Fibroblast of lung (primary cell): ENCODE measurements around the gene PAFAH1B1. TPM values are rescaled to one million over a fixed set of nuclear protein-coding genes. Genes with fewer than 3 reads are reported as not detected.
"Not testable (repeated sequence)": the region's sequence is repeated elsewhere in the genome, so short reads cannot be mapped to it uniquely, and the experiment has no call there.

Source experiments
- DNase-seq, 2 donors: peaks; one replicate each; pipeline versions ENCODE4 v3.0.0 to v3.0.0-alpha.2; 2010; ENCODE audit warnings: low read depth in 2 of 2
- H2AFZ ChIP-seq: 2 replicates; pipeline ENCODE4 v1.5.1; 2012; ENCODE audit warnings: low read length, control low read depth, inconsistent platforms
- H3K27ac ChIP-seq: 2 replicates; pipeline ENCODE4 v1.5.1; 2011; ENCODE audit warnings: low read length, control low read depth; ENCODE audit not compliant: insufficient read depth
- H3K27me3 ChIP-seq: 2 replicates; pipeline ENCODE4 v1.5.1; 2011; ENCODE audit warnings: mild to moderate bottlenecking, low read length; ENCODE audit not compliant: control insufficient read depth, insufficient read depth
- H3K36me3 ChIP-seq: 2 replicates; pipeline ENCODE4 v1.5.1; 2011; ENCODE audit warnings: low read length; ENCODE audit not compliant: control insufficient read depth, insufficient read depth
- H3K4me1 ChIP-seq: 2 replicates; pipeline ENCODE4 v1.5.1; 2011; ENCODE audit warnings: low read length; ENCODE audit not compliant: control insufficient read depth, insufficient read depth; ENCODE audit errors: extremely low read depth
- H3K4me2 ChIP-seq: 2 replicates; pipeline ENCODE4 v1.5.1; 2011; ENCODE audit warnings: low read length, control low read depth; ENCODE audit not compliant: insufficient read depth; ENCODE audit errors: extremely low read depth
- H3K4me3 ChIP-seq, 4 experiments: fragments of 200-600 bp in 1 of 4; sonication (generic) in 1 of 4; replicated peaks in 1 of 4; 2 replicates each; pipeline ENCODE4 v1.5.1; 2011 to 2016; ENCODE audit warnings: low read length in 4 of 4, low read depth in 3 of 4, mild to moderate bottlenecking in 3 of 4, control low read depth in 2 of 4, inconsistent platforms in 1 of 4, mixed read lengths in 1 of 4; ENCODE audit not compliant: insufficient read depth in 1 of 4; ENCODE audit errors: control extremely low read depth in 1 of 4
- H3K79me2 ChIP-seq: 2 replicates; pipeline ENCODE4 v1.5.1; 2012; ENCODE audit warnings: mild to moderate bottlenecking, low read length, inconsistent platforms; ENCODE audit not compliant: control insufficient read depth, insufficient read depth
- H3K9ac ChIP-seq: 2 replicates; pipeline ENCODE4 v1.5.1; 2011; ENCODE audit warnings: mild to moderate bottlenecking, low read length, control low read depth; ENCODE audit not compliant: insufficient read depth
- H3K9me3 ChIP-seq: 2 replicates; pipeline ENCODE4 v1.5.1; 2012; ENCODE audit warnings: low read depth, low read length; ENCODE audit not compliant: control insufficient read depth, insufficient read depth
- H4K20me1 ChIP-seq: 2 replicates; pipeline ENCODE4 v1.5.1; 2011; ENCODE audit warnings: low read length; ENCODE audit not compliant: control insufficient read depth, insufficient read depth; ENCODE audit errors: extremely low read depth
- CTCF ChIP-seq, 2 donors: IDR thresholded peaks in 1 of 2; conservative IDR thresholded peaks in 1 of 2; 1 replicate in 1 of 2; 2 replicates in 1 of 2; pipeline ENCODE4 v1.5.1; 2011 to 2012; ENCODE audit warnings: low read length in 2 of 2, control low read depth in 1 of 2, inconsistent platforms in 1 of 2, low read depth in 1 of 2, mild to moderate bottlenecking in 1 of 2
- EZH2 ChIP-seq: IDR thresholded peaks from 2 replicates; pipeline ENCODE4 v1.5.1; 2012; ENCODE audit warnings: low read length, control low read depth, mild to moderate bottlenecking; ENCODE audit errors: missing control alignments
- polyA plus RNA-seq, 2 donors: library from polyadenylated mRNA; depleted of rRNA in 1 of 2; stranded (reverse) in 1 of 2; unstranded in 1 of 2; fragments of >200 nt; gene quantifications; 2 replicates each; pipeline ENCODE4 v1.2.1, GENCODE V29; 2011 to 2012; ENCODE audit warnings: missing spikeins in 1 of 2
- total RNA-seq: library from RNA; depleted of rRNA; stranded (reverse); fragments of >200 nt; gene quantifications from 2 replicates; pipeline ENCODE4 v1.2.1, GENCODE V29; 2014

The PAFAH1B1 gene
- total and polyA plus RNA-seq, 2 donors (not counting 1 experiment from before 2014, with no cell fraction given): 107 to 108 TPM

- Histone ChIP-seq H3K9ac (no peak overlapping the region), H3K4me2 (no peak overlapping the region), H3K27me3 (no peaks in the 10 kb centered on the region), H3K79me2 (peaks cover 13% of the 10 kb centered on the region), H3K27ac (no peak overlapping the region), H3K9me3 (no peaks in the 10 kb centered on the region), H4K20me1 (peaks cover 2% of the 10 kb centered on the region), H3K4me3 (no peak overlapping the region), H3K4me1 (peaks cover 4% of the 10 kb centered on the region), H2AFZ (no peak overlapping the region), H3K36me3 (peaks cover 10% of the 10 kb centered on the region)
- DNase-seq: no peak
- no peak for TF ChIP-seq CTCF (conservative IDR thresholded peaks at IDR 0.05 in 1 of 2, IDR thresholded peaks at IDR 0.05 in 1 of 2; ENCODE audit: low read depth in 1 of 2, low read length in 2 of 2)
- no peak for TF ChIP-seq EZH2
These were observed 78.6 kb downstream of the PAFAH1B1 start for GRCh38 chr17:2672026-2672425.

GRCh38 chr17:2679247-2679646 is 85.8 kb downstream of the PAFAH1B1 start:
- H4K20me1 ChIP-seq, H3K4me3 ChIP-seq, H3K9me3 ChIP-seq, H2AFZ ChIP-seq, H3K79me2 ChIP-seq, H3K9ac ChIP-seq, H3K27me3 ChIP-seq, H3K27ac ChIP-seq, H3K36me3 ChIP-seq, H3K4me1 ChIP-seq, DNase-seq, H3K4me2 ChIP-seq: not testable (repeated sequence)

GRCh38 chr17:2680961-2681360 is 87.5 kb downstream of the PAFAH1B1 start:
- no peak overlapping the region for H2AFZ ChIP-seq
- H3K9ac ChIP-seq: no peak overlapping the region
- no peak overlapping the region for H3K27ac ChIP-seq
- TF ChIP-seq EZH2: no peak
- TF ChIP-seq CTCF (conservative IDR thresholded peaks at IDR 0.05 in 1 of 2, IDR thresholded peaks at IDR 0.05 in 1 of 2; ENCODE audit: low read depth in 1 of 2, low read length in 2 of 2): no peak
- no peak overlapping the region for H3K4me2 ChIP-seq
- peaks cover 2% of the 10 kb centered on the region for H3K79me2 ChIP-seq
- no peaks in the 10 kb centered on the region for H3K9me3 ChIP-seq
- DNase-seq: no peak
- peaks cover 5% of the 10 kb centered on the region for H3K36me3 ChIP-seq
- H3K4me1 ChIP-seq: peaks cover 3% of the 10 kb centered on the region
- H3K27me3 ChIP-seq: no peaks in the 10 kb centered on the region
- H3K4me3 ChIP-seq: no peak overlapping the region
- peaks cover 4% of the 10 kb centered on the region for H4K20me1 ChIP-seq
